DND-41 (cell line): Measurements from ENCODE around the gene ARSJ.

Experiments used
- ATAC-seq: fragments of 200-7000 bp; cut with Tn5 transposase; 3 replicates; pipeline ENCODE4 v1.9.1; 2021; ENCODE audit warnings: low read depth; ENCODE audit not compliant: insufficient read depth
- DNase-seq: peaks from one replicate; pipeline ENCODE4 v3.0.0-alpha.2; 2020
- H2AFZ ChIP-seq: 2 replicates; pipeline ENCODE4 v1.6.0; 2012; ENCODE audit warnings: low read depth, low read length
- H3K27ac ChIP-seq: 2 replicates; pipeline ENCODE4 v1.5.1; 2012; ENCODE audit warnings: low read length, inconsistent platforms
- H3K27me3 ChIP-seq: fragments of 200-600 bp; sonication (generic); 2 replicates; pipeline ENCODE4 v1.6.0; 2012; ENCODE audit warnings: low read length, mild to moderate bottlenecking, inconsistent platforms; ENCODE audit not compliant: insufficient read depth, poor library complexity
- H3K36me3 ChIP-seq: 2 replicates; pipeline ENCODE4 v1.5.1; 2012; ENCODE audit warnings: low read length, inconsistent platforms; ENCODE audit not compliant: insufficient read depth
- H3K4me1 ChIP-seq: 2 replicates; pipeline ENCODE4 v1.5.1; 2012; ENCODE audit warnings: mild to moderate bottlenecking, low read length; ENCODE audit not compliant: insufficient read depth
- H3K4me2 ChIP-seq: 2 replicates; pipeline ENCODE4 v1.6.0; 2012; ENCODE audit warnings: mild to moderate bottlenecking, moderate library complexity, low read length, inconsistent platforms; ENCODE audit not compliant: insufficient read depth
- H3K4me3 ChIP-seq, 2 experiments: fragments of 200-600 bp in 1 of 2; shearing (Covaris generic) in 1 of 2; 2 replicates each; pipeline ENCODE4 v1.5.1; 2012 to 2016; ENCODE audit warnings: inconsistent platforms in 2 of 2, low read length in 2 of 2, mild to moderate bottlenecking in 2 of 2, low read depth in 1 of 2, moderate library complexity in 1 of 2
- H3K79me2 ChIP-seq: 2 replicates; pipeline ENCODE4 v1.6.0; 2012; ENCODE audit warnings: low read length, inconsistent platforms; ENCODE audit not compliant: insufficient read depth
- H3K9ac ChIP-seq: 2 replicates; pipeline ENCODE4 v1.6.0; 2012; ENCODE audit warnings: low read depth, mild to moderate bottlenecking, inconsistent platforms, low read length, moderate library complexity
- H3K9me3 ChIP-seq: 2 replicates; pipeline ENCODE4 v1.5.1; 2012; ENCODE audit warnings: low read length, moderate library complexity, mild to moderate bottlenecking, inconsistent platforms; ENCODE audit not compliant: insufficient read depth, severe bottlenecking
- H4K20me1 ChIP-seq: 2 replicates; pipeline ENCODE4 v1.6.0; 2012; ENCODE audit warnings: low read length; ENCODE audit not compliant: insufficient read depth
- EZH2 ChIP-seq: IDR thresholded peaks from 3 replicates; pipeline ENCODE4 v1.6.1; 2012; ENCODE audit warnings: borderline replicate concordance, low read depth, mild to moderate bottlenecking, moderate library complexity, low read length, inconsistent platforms; ENCODE audit not compliant: severe bottlenecking
- TF ChIP-seq, protein P1 (sequence below): IDR thresholded peaks from 2 replicates; pipeline ENCODE4 v1.5.1; 2012; ENCODE audit warnings: borderline replicate concordance, low read length, moderate library complexity, mild to moderate bottlenecking; ENCODE audit not compliant: poor library complexity, severe bottlenecking; ENCODE audit errors: extremely low read depth

The ARSJ gene

GRCh38 chr4:113908829-113909228, 70.6 kb downstream of the ARSJ start:
- H3K36me3 ChIP-seq: no peaks in the 10 kb centered on the region
- no peak for DNase-seq

DNA sequence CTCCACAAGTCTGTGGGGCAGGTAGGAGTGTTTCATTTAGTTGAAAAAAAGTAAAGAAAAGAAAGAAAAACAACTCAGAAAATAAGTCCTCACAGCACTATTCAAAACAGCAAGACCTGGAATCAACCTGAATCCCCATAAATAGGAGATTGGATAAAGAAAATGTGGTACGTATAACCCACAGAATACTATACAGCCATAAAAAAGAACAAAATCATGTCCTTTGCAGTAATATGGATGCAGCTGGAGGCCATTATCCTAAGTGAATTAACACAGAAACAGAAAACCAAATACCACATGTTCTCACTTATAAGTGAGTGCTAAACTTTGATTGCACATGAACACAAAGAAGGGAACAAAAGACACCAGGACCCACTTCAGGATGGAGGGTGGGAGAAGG, 71.9 kb downstream of the ARSJ start:
- Histone ChIP-seq H3K36me3 (no peaks in the 10 kb centered on the region), H3K9ac (no peak overlapping the region), H3K27me3 (no peaks in the 10 kb centered on the region), H4K20me1 (no peaks in the 10 kb centered on the region), H3K4me2 (no peak overlapping the region), H3K4me3 (no peak overlapping the region), H3K27ac (no peak overlapping the region), H3K79me2 (no peaks in the 10 kb centered on the region), H2AFZ (no peak overlapping the region), H3K4me1 (peaks cover under 1% of the 10 kb centered on the region; the same call in 1 of the 2 replicates), H3K9me3 (no peaks in the 10 kb centered on the region)
- no peak for TF ChIP-seq EZH2
- TF ChIP-seq, protein P1, sequence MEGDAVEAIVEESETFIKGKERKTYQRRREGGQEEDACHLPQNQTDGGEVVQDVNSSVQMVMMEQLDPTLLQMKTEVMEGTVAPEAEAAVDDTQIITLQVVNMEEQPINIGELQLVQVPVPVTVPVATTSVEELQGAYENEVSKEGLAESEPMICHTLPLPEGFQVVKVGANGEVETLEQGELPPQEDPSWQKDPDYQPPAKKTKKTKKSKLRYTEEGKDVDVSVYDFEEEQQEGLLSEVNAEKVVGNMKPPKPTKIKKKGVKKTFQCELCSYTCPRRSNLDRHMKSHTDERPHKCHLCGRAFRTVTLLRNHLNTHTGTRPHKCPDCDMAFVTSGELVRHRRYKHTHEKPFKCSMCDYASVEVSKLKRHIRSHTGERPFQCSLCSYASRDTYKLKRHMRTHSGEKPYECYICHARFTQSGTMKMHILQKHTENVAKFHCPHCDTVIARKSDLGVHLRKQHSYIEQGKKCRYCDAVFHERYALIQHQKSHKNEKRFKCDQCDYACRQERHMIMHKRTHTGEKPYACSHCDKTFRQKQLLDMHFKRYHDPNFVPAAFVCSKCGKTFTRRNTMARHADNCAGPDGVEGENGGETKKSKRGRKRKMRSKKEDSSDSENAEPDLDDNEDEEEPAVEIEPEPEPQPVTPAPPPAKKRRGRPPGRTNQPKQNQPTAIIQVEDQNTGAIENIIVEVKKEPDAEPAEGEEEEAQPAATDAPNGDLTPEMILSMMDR: no peak
- no peak for DNase-seq
- ATAC-seq: no peak

More at GRCh38 chr4:113908829-113909228, 70.6 kb downstream of the ARSJ start:
- no peaks in the 10 kb centered on the region for H3K27me3 ChIP-seq
- H3K27ac ChIP-seq: no peak overlapping the region
- H4K20me1 ChIP-seq: no peaks in the 10 kb centered on the region
- H3K4me3 ChIP-seq: no peak overlapping the region
- H3K9ac ChIP-seq: no peak overlapping the region
- no peak overlapping the region for H2AFZ ChIP-seq
- H3K9me3 ChIP-seq: no peaks in the 10 kb centered on the region
- no peaks in the 10 kb centered on the region for H3K79me2 ChIP-seq
- ATAC-seq: no peak
- H3K4me2 ChIP-seq: no peak overlapping the region
- TF ChIP-seq, protein P1: no peak
- no peak for TF ChIP-seq EZH2
- H3K4me1 ChIP-seq: no peaks in the 10 kb centered on the region

- H3K79me2 ChIP-seq: no peaks in the 10 kb centered on the region
- H3K36me3 ChIP-seq: no peaks in the 10 kb centered on the region
- TF ChIP-seq, protein P1: no peak
- TF ChIP-seq EZH2: no peak
- H3K4me3 ChIP-seq: no peak overlapping the region
- no peak overlapping the region for H3K27ac ChIP-seq
- no peak overlapping the region for H3K9ac ChIP-seq
- ATAC-seq: no peak
- no peak overlapping the region for H2AFZ ChIP-seq
- no peaks in the 10 kb centered on the region for H3K27me3 ChIP-seq
- H4K20me1 ChIP-seq: no peaks in the 10 kb centered on the region
- no peak for DNase-seq
- no peak overlapping the region for H3K4me2 ChIP-seq
- H3K9me3 ChIP-seq: no peaks in the 10 kb centered on the region
- H3K4me1 ChIP-seq: peaks cover 8% of the 10 kb centered on the region
These were observed 74.1 kb downstream of the ARSJ start for GRCh38 chr4:113905301-113905700.

- Histone ChIP-seq H3K4me1 (peaks cover 9% of the 10 kb centered on the region), H2AFZ (no peak overlapping the region), H3K4me2 (no peak overlapping the region), H3K27ac (no peak overlapping the region), H3K79me2 (no peaks in the 10 kb centered on the region), H3K36me3 (no peaks in the 10 kb centered on the region), H3K4me3 (no peak overlapping the region), H3K9ac (no peak overlapping the region), H3K9me3 (no peaks in the 10 kb centered on the region), H3K27me3 (no peaks in the 10 kb centered on the region), H4K20me1 (no peaks in the 10 kb centered on the region)
- ATAC-seq (no peak), DNase-seq (no peak)
- no peak for TF ChIP-seq EZH2
- TF ChIP-seq, protein P1: no peak
These were observed 74.6 kb downstream of the ARSJ start for GRCh38 chr4:113904877-113905276.
